Thyroid gland (tissue), 4 donors: ENCODE data around the gene PLCL1. TPM values are rescaled to one million over a fixed set of nuclear protein-coding genes. Genes with fewer than 3 reads are reported as not detected.

Source experiments
- DNase-seq, 2 donors: peaks; one replicate each; pipeline ENCODE4 v3.0.0-alpha.2; 2019
- H3K27ac ChIP-seq, 3 donors: fragments of 200-600 bp; sonication (generic); 1 replicate in 2 of 3; 2 replicates in 1 of 3; pipeline ENCODE4 v1.5.1; 2016 to 2019; ENCODE audit warnings: mild to moderate bottlenecking in 1 of 3, moderate library complexity in 1 of 3
- H3K27me3 ChIP-seq: fragments of 200-600 bp; sonication (generic); one replicate; pipeline ENCODE4 v1.5.1; 2019
- H3K36me3 ChIP-seq, 2 donors: fragments of 200-600 bp; sonication (generic); one replicate each; pipeline ENCODE4 v1.5.1; 2016 to 2019
- H3K4me1 ChIP-seq, 2 donors: fragments of 200-600 bp; sonication (generic); one replicate each; pipeline ENCODE4 v1.5.1; 2017 to 2019
- H3K4me3 ChIP-seq, 3 donors: fragments of 200-600 bp; sonication (generic); replicated peaks in 1 of 3; 1 replicate in 2 of 3; 2 replicates in 1 of 3; pipeline ENCODE4 v1.5.1; 2016; ENCODE audit warnings: mild to moderate bottlenecking in 1 of 3
- H3K9me3 ChIP-seq: fragments of 200-600 bp; sonication (generic); one replicate; pipeline ENCODE4 v1.5.1; 2017
- CTCF ChIP-seq, 6 experiments: fragments of 200-600 bp in 3 of 6; fragments of 450-650 bp in 3 of 6; sonication (generic) in 3 of 6; IDR thresholded peaks; one replicate each; pipeline ENCODE4 v1.5.1; 2016 to 2019; ENCODE audit warnings: antibody characterized with exemption in 6 of 6, mild to moderate bottlenecking in 2 of 6, inconsistent platforms in 1 of 6, moderate library complexity in 1 of 6
- POLR2A ChIP-seq, 2 donors: fragments of 450-650 bp; IDR thresholded peaks; one replicate each; pipeline ENCODE4 v1.6.1; 2017; ENCODE audit warnings: antibody characterized with exemption in 2 of 2, mild to moderate bottlenecking in 2 of 2, moderate library complexity in 1 of 2
- WGBS, 2 donors: methylation state at CpG; one replicate each; pipeline ENCODE4 v1.1.5; 2017; 5-methylcytosine and 5-hydroxymethylcytosine counted together
- intact Hi-C: fragments of 100-400 bp; cut with DNase I; formaldehyde crosslinking; loops from one replicate; pipeline ENCODE4 v1.15.1; 2023
- total RNA-seq, 4 donors: library from RNA; depleted of rRNA; stranded (reverse); fragments of >200 nt; gene quantifications; one replicate each; pipeline ENCODE4 v1.2.3, GENCODE V29; 2016

The PLCL1 gene
- total RNA-seq, 4 donors from 2014 or later: 9.1 to 11.8 (median 9.9) TPM

- DNase-seq: no peak
- 25 to 49% methylated on average over 2 of the region's 2 CpGs for WGBS, 2 donors
- TF ChIP-seq POLR2A (IDR thresholded peaks at IDR 0.05): no peak
- TF ChIP-seq CTCF (IDR thresholded peaks at IDR 0.05): no peak
- H3K4me3 ChIP-seq: no peak overlapping the region
- intact Hi-C loops: no loop called here
- no peaks in the 10 kb centered on the region for H3K36me3 ChIP-seq
- no peaks in the 10 kb centered on the region for H3K4me1 ChIP-seq
- H3K9me3 ChIP-seq: no peaks in the 10 kb centered on the region
- H3K27ac ChIP-seq: no peak overlapping the region
- no peaks in the 10 kb centered on the region for H3K27me3 ChIP-seq
These were observed 90.4 kb downstream of the PLCL1 start for GRCh38 chr2:197894751-197895274.

- no peaks in the 10 kb centered on the region for H3K36me3 ChIP-seq
- no peak for TF ChIP-seq CTCF (IDR thresholded peaks at IDR 0.05)
- TF ChIP-seq POLR2A (IDR thresholded peaks at IDR 0.05): no peak
- 96% methylated on average over 4 of the region's 4 CpGs for WGBS, 2 donors
These were observed 93.7 kb downstream of the PLCL1 start for GRCh38 chr2:197897960-197898678.

GRCh38 chr2:197904446-197904845 lies 100.1 kb downstream of the PLCL1 start:
- no peak for DNase-seq
- TF ChIP-seq POLR2A (IDR thresholded peaks at IDR 0.05): no peak
- no peak for TF ChIP-seq CTCF (IDR thresholded peaks at IDR 0.05)
- no peaks in the 10 kb centered on the region for H3K9me3 ChIP-seq
- H3K4me1 ChIP-seq: no peaks in the 10 kb centered on the region
- no peaks in the 10 kb centered on the region for H3K36me3 ChIP-seq
- H3K4me3 ChIP-seq: no peak overlapping the region
- no peak overlapping the region for H3K27ac ChIP-seq
- intact Hi-C loops: no loop called here
- WGBS, 2 donors: 80 to 84% methylated on average over 2 of the region's 2 CpGs
- H3K27me3 ChIP-seq: no peaks in the 10 kb centered on the region

More at GRCh38 chr2:197897960-197898678, 93.7 kb downstream of the PLCL1 start:
- Histone ChIP-seq H3K27me3 (no peaks in the 10 kb centered on the region), H3K9me3 (no peaks in the 10 kb centered on the region), H3K4me3 (no peak overlapping the region), H3K27ac (no peak overlapping the region), H3K4me1 (no peaks in the 10 kb centered on the region)
- intact Hi-C loops: no loop called here
- DNase-seq: no peak

- Histone ChIP-seq H3K36me3 (no peaks in the 10 kb centered on the region), H3K4me3 (no peak overlapping the region), H3K4me1 (peaks cover 4 to 7% of the 10 kb centered on the region in 2 donors), H3K27ac (no peak overlapping the region), H3K9me3 (no peaks in the 10 kb centered on the region), H3K27me3 (no peaks in the 10 kb centered on the region)
- TF ChIP-seq POLR2A (IDR thresholded peaks at IDR 0.05) (no peak), CTCF (IDR thresholded peaks at IDR 0.05) (no peak)
- WGBS, 2 donors: 88 to 91% methylated on average over 3 of the region's 3 CpGs
- intact Hi-C loops: no loop called here
- no peak for DNase-seq
These were observed 103.8 kb downstream of the PLCL1 start for GRCh38 chr2:197908156-197908555.

- Histone ChIP-seq H3K4me3 (no peak overlapping the region), H3K27ac (no peak overlapping the region), H3K36me3 (no peaks in the 10 kb centered on the region), H3K9me3 (no peaks in the 10 kb centered on the region), H3K27me3 (no peaks in the 10 kb centered on the region), H3K4me1 (peaks cover 4 to 7% of the 10 kb centered on the region in 2 donors)
- 72 to 78% methylated on average over 8 of the region's 8 CpGs for WGBS, 2 donors
- TF ChIP-seq POLR2A (IDR thresholded peaks at IDR 0.05): no peak
- no peak for TF ChIP-seq CTCF (IDR thresholded peaks at IDR 0.05)
- intact Hi-C loops: no loop called here
- no peak for DNase-seq
These were observed 104.8 kb downstream of the PLCL1 start for GRCh38 chr2:197908990-197909776.
